Activated naive CD4-positive, alpha-beta T cell treated with anti-CD3 and anti-CD28 coated beads, Interleukin-2, amount 50 U/mL, for 24 hours (primary cell): ENCODE measurements around the gene PRM1.

Source experiments
- H3K27ac Mint-ChIP-seq: one replicate; pipeline ENCODE4 v1.8.0; 2021; ENCODE audit warnings: mild to moderate bottlenecking, mixed read lengths
- H3K27me3 Mint-ChIP-seq: one replicate; pipeline ENCODE4 v1.8.0; 2021; ENCODE audit warnings: mixed read lengths
- H3K36me3 Mint-ChIP-seq: one replicate; pipeline ENCODE4 v1.8.0; 2021; ENCODE audit warnings: mixed read lengths
- H3K4me1 Mint-ChIP-seq: one replicate; pipeline ENCODE4 v1.8.0; 2021; ENCODE audit warnings: mixed read lengths
- H3K4me3 Mint-ChIP-seq: one replicate; pipeline ENCODE4 v1.8.0; 2021; ENCODE audit warnings: mild to moderate bottlenecking, mixed read lengths
- H3K9me3 Mint-ChIP-seq: one replicate; pipeline ENCODE4 v1.8.0; 2021; ENCODE audit warnings: mixed read lengths

PRM1 gene

GRCh38 chr16:11319529-11320146 lies 38.5 kb upstream of the PRM1 start:
- peaks cover under 1% of the 10 kb centered on the region for H3K4me1 Mint-ChIP-seq
- no peaks in the 10 kb centered on the region for H3K36me3 Mint-ChIP-seq
- H3K27ac Mint-ChIP-seq, result no peak overlapping the region
- H3K4me3 Mint-ChIP-seq, result no peak overlapping the region
- H3K27me3 Mint-ChIP-seq, result no peaks in the 10 kb centered on the region
- no peaks in the 10 kb centered on the region for H3K9me3 Mint-ChIP-seq

GRCh38 chr16:11318817-11319216 lies 37.7 kb upstream of the PRM1 start:
- Mint-ChIP-seq H3K4me1 (peaks cover 2% of the 10 kb centered on the region), H3K27me3 (no peaks in the 10 kb centered on the region), H3K36me3 (no peaks in the 10 kb centered on the region), H3K4me3 (no peak overlapping the region), H3K9me3 (no peaks in the 10 kb centered on the region), H3K27ac (peak overlapping the region; percentile 8)

GRCh38 chr16:11316331-11317015 lies 35.3 kb upstream of the PRM1 start:
- Mint-ChIP-seq H3K27ac (no peak overlapping the region), H3K4me3 (no peak overlapping the region), H3K27me3 (no peaks in the 10 kb centered on the region), H3K36me3 (no peaks in the 10 kb centered on the region), H3K9me3 (no peaks in the 10 kb centered on the region), H3K4me1 (peaks cover 24% of the 10 kb centered on the region)

GRCh38 chr16:11315510-11315909 lies 34.4 kb upstream of the PRM1 start:
- H3K27ac Mint-ChIP-seq, result no peak overlapping the region
- H3K36me3 Mint-ChIP-seq, result no peaks in the 10 kb centered on the region
- H3K4me1 Mint-ChIP-seq, result peaks cover 33% of the 10 kb centered on the region
- no peaks in the 10 kb centered on the region for H3K9me3 Mint-ChIP-seq
- no peak overlapping the region for H3K4me3 Mint-ChIP-seq
- no peaks in the 10 kb centered on the region for H3K27me3 Mint-ChIP-seq

GRCh38 chr16:11314309-11314894 lies 33.3 kb upstream of the PRM1 start:
- Mint-ChIP-seq H3K27me3 (no peaks in the 10 kb centered on the region), H3K9me3 (no peaks in the 10 kb centered on the region), H3K27ac (no peak overlapping the region), H3K4me3 (no peak overlapping the region), H3K4me1 (peaks cover 42% of the 10 kb centered on the region), H3K36me3 (no peaks in the 10 kb centered on the region)

- H3K27ac Mint-ChIP-seq, result no peak overlapping the region
- no peaks in the 10 kb centered on the region for H3K9me3 Mint-ChIP-seq
- H3K27me3 Mint-ChIP-seq, result no peaks in the 10 kb centered on the region
- H3K4me1 Mint-ChIP-seq, result peaks cover 42% of the 10 kb centered on the region
- no peak overlapping the region for H3K4me3 Mint-ChIP-seq
- H3K36me3 Mint-ChIP-seq, result no peaks in the 10 kb centered on the region
Measured at GRCh38 chr16:11313493-11314308, 32.6 kb upstream of the PRM1 start.

- H3K9me3 Mint-ChIP-seq, result no peaks in the 10 kb centered on the region
- H3K36me3 Mint-ChIP-seq, result no peaks in the 10 kb centered on the region
- no peak overlapping the region for H3K4me3 Mint-ChIP-seq
- peak overlapping the region; percentile 78 for H3K27ac Mint-ChIP-seq
- H3K4me1 Mint-ChIP-seq, result peaks cover 42% of the 10 kb centered on the region
- H3K27me3 Mint-ChIP-seq, result no peaks in the 10 kb centered on the region
Measured at GRCh38 chr16:11312718-11313492, 31.8 kb upstream of the PRM1 start.

GRCh38 chr16:11310997-11311561 lies 29.9 kb upstream of the PRM1 start:
- peaks cover 42% of the 10 kb centered on the region for H3K4me1 Mint-ChIP-seq
- H3K9me3 Mint-ChIP-seq, result no peaks in the 10 kb centered on the region
- H3K36me3 Mint-ChIP-seq, result no peaks in the 10 kb centered on the region
- H3K4me3 Mint-ChIP-seq, result peak overlapping the region; percentile 55
- no peaks in the 10 kb centered on the region for H3K27me3 Mint-ChIP-seq
- H3K27ac Mint-ChIP-seq, result peak overlapping the region; percentile 10

- Mint-ChIP-seq H3K36me3 (no peaks in the 10 kb centered on the region), H3K9me3 (no peaks in the 10 kb centered on the region), H3K4me1 (peaks cover 42% of the 10 kb centered on the region), H3K4me3 (no peak overlapping the region), H3K27me3 (no peaks in the 10 kb centered on the region), H3K27ac (no peak overlapping the region)
Measured at GRCh38 chr16:11310634-11310977, 29.5 kb upstream of the PRM1 start.

GRCh38 chr16:11309895-11310633 lies 28.9 kb upstream of the PRM1 start:
- H3K4me3 Mint-ChIP-seq, result no peak overlapping the region
- H3K27ac Mint-ChIP-seq, result no peak overlapping the region
- H3K27me3 Mint-ChIP-seq, result no peaks in the 10 kb centered on the region
- no peaks in the 10 kb centered on the region for H3K9me3 Mint-ChIP-seq
- no peaks in the 10 kb centered on the region for H3K36me3 Mint-ChIP-seq
- H3K4me1 Mint-ChIP-seq, result peaks cover 42% of the 10 kb centered on the region

- H3K4me1 Mint-ChIP-seq, result peaks cover 39% of the 10 kb centered on the region
Measured at GRCh38 chr16:11308493-11309283, 27.6 kb upstream of the PRM1 start.

GRCh38 chr16:11307639-11308492 lies 26.7 kb upstream of the PRM1 start:
- H3K4me3 Mint-ChIP-seq, result no peak overlapping the region
- H3K9me3 Mint-ChIP-seq, result no peaks in the 10 kb centered on the region
- H3K27ac Mint-ChIP-seq, result no peak overlapping the region
- H3K27me3 Mint-ChIP-seq, result no peaks in the 10 kb centered on the region
- H3K36me3 Mint-ChIP-seq, result no peaks in the 10 kb centered on the region
- H3K4me1 Mint-ChIP-seq, result peaks cover 30% of the 10 kb centered on the region

More at GRCh38 chr16:11308493-11309283, 27.6 kb upstream of the PRM1 start:
- Mint-ChIP-seq H3K27ac (no peak overlapping the region), H3K36me3 (no peaks in the 10 kb centered on the region), H3K27me3 (no peaks in the 10 kb centered on the region), H3K9me3 (no peaks in the 10 kb centered on the region), H3K4me3 (no peak overlapping the region)

- no peaks in the 10 kb centered on the region for H3K9me3 Mint-ChIP-seq
- H3K27ac Mint-ChIP-seq, result no peak overlapping the region
- H3K4me3 Mint-ChIP-seq, result no peak overlapping the region
- peaks cover 24% of the 10 kb centered on the region for H3K4me1 Mint-ChIP-seq
- H3K36me3 Mint-ChIP-seq, result no peaks in the 10 kb centered on the region
- no peaks in the 10 kb centered on the region for H3K27me3 Mint-ChIP-seq
Measured at GRCh38 chr16:11306997-11307638, 26.0 kb upstream of the PRM1 start.
